ENCODE results near the gene TMEM272.

Gene TMEM272

DNA sequence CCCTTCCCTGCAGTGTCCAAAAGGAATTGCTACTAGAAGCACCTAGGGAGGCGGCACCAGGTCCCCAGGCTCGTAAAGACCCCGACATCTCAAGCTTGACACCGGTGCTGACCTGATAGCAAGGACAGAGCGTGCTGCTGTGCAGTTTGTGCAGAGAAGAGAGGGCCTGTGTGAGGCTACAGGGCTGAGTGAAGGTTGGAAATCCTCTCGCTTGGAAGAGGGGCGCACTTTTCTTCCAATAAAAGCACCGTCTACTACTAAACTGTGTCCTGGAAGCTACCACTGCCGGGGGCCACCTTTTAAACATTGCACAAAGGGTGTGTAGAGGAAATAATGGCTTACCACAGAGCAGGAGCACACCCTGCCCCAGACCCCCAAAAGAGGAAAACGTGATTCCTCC lies 11.0 kb downstream of the TMEM272 start:
- no peak for DNase-seq (ENCODE audit: low read depth, low spot score)
- no peak overlapping the region for H3K4me3 ChIP-seq
- H3K9ac ChIP-seq (ENCODE audit: insufficient read length) = no peak overlapping the region
- H3K36me3 ChIP-seq (ENCODE audit: insufficient read depth, low read length) = no peaks in the 10 kb centered on the region
- TF ChIP-seq POLR2AphosphoS5 (IDR thresholded peaks at IDR 0.05; ENCODE audit: borderline replicate concordance, low read depth, low read length) (no peak), EZH2 (IDR thresholded peaks at IDR 0.05) (no peak), FOXP2 (optimal IDR thresholded peaks at IDR 0.05; ENCODE audit: control extremely low read depth, extremely low read length, insufficient read depth) (no peak)
- H3K27ac ChIP-seq = no peak overlapping the region
- H3K9me3 ChIP-seq (ENCODE audit: low read depth, low read length) = no peaks in the 10 kb centered on the region

DNA sequence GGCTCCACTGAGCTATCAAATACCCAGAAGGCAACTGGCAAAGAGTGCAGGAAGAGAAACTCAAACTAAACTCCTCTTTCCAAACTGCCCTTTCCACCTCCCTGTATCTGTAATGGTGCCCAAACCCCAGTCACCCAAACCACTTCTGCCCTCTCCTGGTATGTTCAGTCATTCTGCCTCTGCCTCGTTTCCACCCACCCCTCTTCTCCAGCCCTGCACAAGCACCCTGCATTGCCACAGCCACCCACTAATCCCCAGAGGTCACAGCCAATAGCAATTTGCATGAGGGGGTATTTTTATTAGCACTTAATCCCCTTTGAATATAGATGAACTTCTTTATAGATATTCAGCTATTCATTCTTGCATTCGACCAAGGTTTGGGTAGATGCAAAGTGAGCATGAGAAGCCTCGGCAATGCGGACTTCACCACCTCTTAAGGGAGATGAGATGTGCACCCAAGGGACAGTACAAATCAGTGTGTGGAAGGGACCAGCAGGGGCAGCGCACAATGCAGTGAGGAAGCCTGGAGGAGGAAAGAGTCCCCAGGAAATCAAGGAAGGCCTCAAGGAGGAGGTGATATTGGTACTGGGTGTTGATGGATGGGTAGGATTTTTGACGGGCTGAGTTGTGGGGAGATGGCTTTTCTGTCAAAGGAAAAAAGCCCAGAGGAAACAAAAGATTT lies 12.4 kb downstream of the TMEM272 start:
- no peak for DNase-seq (ENCODE audit: low read depth, low spot score)
- Histone ChIP-seq H3K27ac (no peak overlapping the region), H3K36me3 (ENCODE audit: insufficient read depth, low read length) (no peaks in the 10 kb centered on the region), H3K9ac (ENCODE audit: insufficient read length) (no peak overlapping the region), H3K4me3 (no peak overlapping the region), H3K9me3 (ENCODE audit: low read depth, low read length) (no peaks in the 10 kb centered on the region)
- TF ChIP-seq FOXP2 (optimal IDR thresholded peaks at IDR 0.05; ENCODE audit: control extremely low read depth, extremely low read length, insufficient read depth) (no peak), POLR2AphosphoS5 (IDR thresholded peaks at IDR 0.05; ENCODE audit: borderline replicate concordance, low read depth, low read length) (no peak), EZH2 (IDR thresholded peaks at IDR 0.05) (no peak)

DNA sequence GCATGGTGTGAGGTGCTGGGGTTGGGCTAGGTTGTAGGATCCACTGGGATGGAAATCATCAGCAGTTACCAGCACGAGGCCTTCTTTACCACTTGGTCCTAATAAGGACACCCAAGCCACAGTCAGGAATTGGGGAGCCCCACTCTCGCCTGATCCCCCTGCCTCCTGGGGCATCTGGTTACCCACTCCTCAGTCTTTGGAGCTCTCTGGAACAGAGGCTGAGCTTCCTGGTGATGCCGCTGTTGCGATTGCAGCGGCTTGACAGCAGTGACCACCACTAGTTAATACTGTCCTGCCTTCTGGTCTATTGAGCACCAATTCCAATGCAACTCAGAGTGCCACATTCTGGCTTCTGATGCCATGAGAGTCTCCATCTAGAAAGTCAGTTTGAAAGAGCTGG lies 13.5 kb downstream of the TMEM272 start:
- no peak overlapping the region for H3K9ac ChIP-seq (ENCODE audit: insufficient read length)
- no peak for DNase-seq (ENCODE audit: low read depth, low spot score)
- no peaks in the 10 kb centered on the region for H3K36me3 ChIP-seq (ENCODE audit: insufficient read depth, low read length)
- H3K4me3 ChIP-seq = no peak overlapping the region
- TF ChIP-seq EZH2 (IDR thresholded peaks at IDR 0.05) (no peak), POLR2AphosphoS5 (IDR thresholded peaks at IDR 0.05; ENCODE audit: borderline replicate concordance, low read depth, low read length) (no peak), FOXP2 (optimal IDR thresholded peaks at IDR 0.05; ENCODE audit: control extremely low read depth, extremely low read length, insufficient read depth) (no peak)
- H3K27ac ChIP-seq = no peak overlapping the region
- no peaks in the 10 kb centered on the region for H3K9me3 ChIP-seq (ENCODE audit: low read depth, low read length)

DNA sequence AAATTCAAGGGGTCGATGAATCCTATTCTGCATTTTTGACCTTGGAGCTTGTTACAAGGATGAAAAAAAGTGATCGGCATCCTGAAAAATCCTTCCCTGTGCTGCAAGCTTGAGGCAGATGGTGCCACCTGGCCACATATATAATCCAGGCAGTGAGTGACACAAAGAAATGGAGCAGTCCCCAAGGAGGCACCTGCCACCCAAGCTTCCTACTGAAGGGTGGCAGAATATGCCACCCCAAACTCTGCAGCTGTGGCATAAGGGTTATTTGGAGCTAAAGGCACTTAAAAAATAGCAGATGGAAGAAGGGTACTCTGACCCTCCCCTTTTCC lies 15.4 kb downstream of the TMEM272 start:
- no peak overlapping the region for H3K9ac ChIP-seq (ENCODE audit: insufficient read length)
- no peaks in the 10 kb centered on the region for H3K9me3 ChIP-seq (ENCODE audit: low read depth, low read length)
- no peaks in the 10 kb centered on the region for H3K36me3 ChIP-seq (ENCODE audit: insufficient read depth, low read length)
- DNase-seq (ENCODE audit: low read depth, low spot score) = no peak
- H3K4me3 ChIP-seq = no peak overlapping the region
- TF ChIP-seq POLR2AphosphoS5 (IDR thresholded peaks at IDR 0.05; ENCODE audit: borderline replicate concordance, low read depth, low read length) = no peak
- TF ChIP-seq EZH2 (IDR thresholded peaks at IDR 0.05) = no peak
- TF ChIP-seq FOXP2 (optimal IDR thresholded peaks at IDR 0.05; ENCODE audit: control extremely low read depth, extremely low read length, insufficient read depth) = no peak
- H3K27ac ChIP-seq = no peak overlapping the region

DNA sequence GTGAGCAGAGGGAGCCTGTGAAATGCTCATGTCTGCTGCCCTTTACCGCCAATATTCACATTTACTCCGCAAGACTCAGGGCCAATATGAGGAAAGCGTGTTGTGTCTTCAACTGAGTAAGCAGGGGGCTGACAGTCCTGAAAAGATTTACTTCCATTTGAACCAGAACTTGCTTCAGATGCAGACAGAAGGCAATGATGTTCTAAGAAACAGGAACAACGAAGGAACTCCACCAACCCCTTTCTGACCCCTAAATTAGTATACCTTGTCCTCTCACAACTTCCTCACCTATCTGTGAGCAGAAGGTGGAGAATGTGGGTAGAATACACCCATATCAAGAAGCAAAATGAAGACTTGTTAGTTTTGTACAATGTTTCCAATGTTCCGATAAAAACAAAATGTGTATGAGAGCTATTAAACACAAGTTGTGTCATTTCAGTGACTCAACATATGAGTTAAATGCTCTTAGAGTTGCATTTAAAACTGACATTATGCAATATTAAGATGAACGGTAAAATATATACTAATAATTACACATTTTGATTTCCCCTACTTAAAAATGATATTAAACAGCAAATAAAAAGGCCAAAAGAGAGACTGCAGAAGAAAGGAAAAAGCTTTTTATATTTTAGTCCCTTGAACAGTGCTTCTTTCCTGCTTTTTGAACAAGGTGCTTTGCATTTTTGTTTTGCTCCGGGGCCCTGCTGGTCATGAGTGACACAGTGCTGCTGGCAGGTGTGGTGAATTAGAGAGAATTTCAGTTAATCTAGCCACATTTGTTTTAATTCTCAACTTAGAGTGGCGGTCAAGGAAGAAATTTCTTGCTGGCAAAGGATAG lies 16.0 kb downstream of the TMEM272 start:
- H3K27ac ChIP-seq = no peak overlapping the region
- DNase-seq (ENCODE audit: low read depth, low spot score) = no peak
- H3K4me3 ChIP-seq = no peak overlapping the region
- H3K9me3 ChIP-seq (ENCODE audit: low read depth, low read length) = no peaks in the 10 kb centered on the region
- H3K36me3 ChIP-seq (ENCODE audit: insufficient read depth, low read length) = no peaks in the 10 kb centered on the region
- H3K9ac ChIP-seq (ENCODE audit: insufficient read length) = no peak overlapping the region
- TF ChIP-seq POLR2AphosphoS5 (IDR thresholded peaks at IDR 0.05; ENCODE audit: borderline replicate concordance, low read depth, low read length) (no peak), FOXP2 (optimal IDR thresholded peaks at IDR 0.05; ENCODE audit: control extremely low read depth, extremely low read length, insufficient read depth) (no peak), EZH2 (IDR thresholded peaks at IDR 0.05) (no peak)

DNA sequence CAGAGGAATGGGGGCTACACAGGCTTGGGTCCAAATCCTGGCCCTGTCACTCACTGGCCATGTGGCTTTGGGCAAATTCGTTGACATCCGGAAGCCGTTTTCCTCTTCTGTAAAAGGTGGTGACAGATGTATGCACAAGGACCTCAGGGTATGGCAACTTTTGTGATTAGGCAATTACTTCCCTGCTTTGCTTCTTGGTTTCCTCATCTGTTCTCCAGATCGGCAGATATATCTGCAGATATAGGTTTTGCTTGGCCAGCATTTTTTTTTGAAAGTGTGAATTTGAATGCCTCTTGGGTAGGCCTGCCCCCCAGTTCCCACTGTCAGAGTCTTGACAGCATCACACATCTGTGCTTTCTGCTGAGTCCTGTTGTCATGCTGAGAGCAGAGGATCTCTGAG lies 17.7 kb downstream of the TMEM272 start:
- TF ChIP-seq POLR2AphosphoS5 (IDR thresholded peaks at IDR 0.05; ENCODE audit: borderline replicate concordance, low read depth, low read length) = peak; percentile 43; the same call in 1 of the 2 replicates
- TF ChIP-seq EZH2 (IDR thresholded peaks at IDR 0.05) = no peak
- peak; percentile 56 for TF ChIP-seq FOXP2 (optimal IDR thresholded peaks at IDR 0.05; ENCODE audit: control extremely low read depth, extremely low read length, insufficient read depth)
- peak overlapping the region; percentile 37; the same call in 1 of the 2 replicates for H3K4me3 ChIP-seq
- no peaks in the 10 kb centered on the region for H3K36me3 ChIP-seq (ENCODE audit: insufficient read depth, low read length)
- no peak overlapping the region for H3K9ac ChIP-seq (ENCODE audit: insufficient read length)
- H3K9me3 ChIP-seq (ENCODE audit: low read depth, low read length) = no peaks in the 10 kb centered on the region
- H3K27ac ChIP-seq = peak overlapping the region; percentile 87
- no peak for DNase-seq (ENCODE audit: low read depth, low spot score)

DNA sequence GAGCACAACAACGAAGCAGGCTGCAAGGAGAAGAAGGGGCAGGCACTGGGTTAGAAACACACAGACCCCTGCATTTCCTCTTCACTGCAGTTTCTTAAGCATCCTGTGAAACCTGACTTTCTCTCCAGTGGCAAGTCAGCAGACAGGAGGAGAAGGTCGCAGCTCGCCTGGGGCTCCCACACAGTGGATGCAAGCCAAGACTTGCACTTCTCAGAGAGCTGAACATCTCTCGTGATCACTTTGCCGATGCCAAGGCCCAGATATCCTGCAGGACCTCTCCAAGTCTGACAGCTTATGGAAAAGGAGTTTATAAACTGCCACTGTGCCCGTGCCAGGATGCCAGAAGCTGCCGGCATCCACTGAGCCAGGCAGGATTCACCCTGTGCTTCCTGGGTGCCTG lies 18.4 kb downstream of the TMEM272 start:
- TF ChIP-seq POLR2AphosphoS5 (IDR thresholded peaks at IDR 0.05; ENCODE audit: borderline replicate concordance, low read depth, low read length) = no peak
- TF ChIP-seq FOXP2 (optimal IDR thresholded peaks at IDR 0.05; ENCODE audit: control extremely low read depth, extremely low read length, insufficient read depth) = no peak
- TF ChIP-seq EZH2 (IDR thresholded peaks at IDR 0.05) = no peak
- Histone ChIP-seq H3K9ac (ENCODE audit: insufficient read length) (no peak overlapping the region), H3K9me3 (ENCODE audit: low read depth, low read length) (no peaks in the 10 kb centered on the region), H3K36me3 (ENCODE audit: insufficient read depth, low read length) (no peaks in the 10 kb centered on the region), H3K4me3 (peak overlapping the region; percentile 37; the same call in 1 of the 2 replicates), H3K27ac (peak overlapping the region; percentile 87)
- no peak for DNase-seq (ENCODE audit: low read depth, low spot score)

DNA sequence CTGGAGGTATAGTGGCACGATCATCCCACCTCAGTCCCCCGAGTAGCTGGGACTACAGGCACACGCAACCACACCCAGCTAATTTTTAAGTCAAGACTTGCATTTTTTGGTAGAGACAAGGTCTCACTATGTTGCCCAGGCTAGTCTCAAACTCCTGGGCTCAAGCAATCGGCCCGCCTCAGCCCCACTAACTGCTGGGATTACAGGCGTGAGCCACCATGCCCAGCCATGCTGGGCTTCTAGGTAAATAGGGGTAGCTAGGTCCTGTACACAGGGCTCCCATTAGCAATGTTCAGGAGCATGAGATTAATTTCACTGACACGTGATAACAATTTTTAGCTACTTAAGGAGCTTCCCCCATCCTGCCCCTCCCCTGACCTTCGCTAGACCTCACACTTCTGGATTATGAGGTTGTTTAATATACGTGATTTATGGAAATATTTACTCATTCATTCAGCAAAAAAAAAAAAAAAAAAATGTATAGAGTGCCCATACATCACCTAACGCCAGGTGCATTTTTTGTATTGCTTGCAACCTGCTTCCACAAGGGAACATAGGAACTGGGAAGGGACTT lies 19.2 kb downstream of the TMEM272 start:
- H3K9ac ChIP-seq (ENCODE audit: insufficient read length) = no peak overlapping the region
- H3K9me3 ChIP-seq (ENCODE audit: low read depth, low read length) = no peaks in the 10 kb centered on the region
- no peak overlapping the region for H3K4me3 ChIP-seq
- no peaks in the 10 kb centered on the region for H3K36me3 ChIP-seq (ENCODE audit: insufficient read depth, low read length)
- TF ChIP-seq POLR2AphosphoS5 (IDR thresholded peaks at IDR 0.05; ENCODE audit: borderline replicate concordance, low read depth, low read length) = no peak
- no peak overlapping the region for H3K27ac ChIP-seq
- no peak for DNase-seq (ENCODE audit: low read depth, low spot score)

All from SK-N-MC (cell line).